Chondrocyte (in vitro differentiated cells): ENCODE results near the gene TRAF3IP3. TPM values are rescaled to one million over a fixed set of nuclear protein-coding genes. Genes with fewer than 3 reads are reported as not detected.

ENCODE experiments used
- DNase-seq: peaks from one replicate; pipeline ENCODE4 v3.0.0; 2021; ENCODE audit warnings: mixed read lengths, low spot score
- H3K27ac Mint-ChIP-seq: one replicate; pipeline ENCODE4 v1.8.0; 2021; ENCODE audit warnings: mild to moderate bottlenecking, moderate library complexity, mixed read lengths; ENCODE audit not compliant: unreplicated experiment
- H3K27me3 Mint-ChIP-seq: 2 replicates; pipeline ENCODE4 v1.8.0; 2021; ENCODE audit warnings: low read depth, mixed read lengths
- H3K36me3 Mint-ChIP-seq: 2 replicates; pipeline ENCODE4 v1.8.0; 2021; ENCODE audit warnings: low read depth, mixed read lengths
- H3K4me1 Mint-ChIP-seq: 2 replicates; pipeline ENCODE4 v1.8.0; 2021; ENCODE audit warnings: low read depth, mild to moderate bottlenecking, mixed read lengths
- H3K4me3 Mint-ChIP-seq: one replicate; pipeline ENCODE4 v1.8.0; 2021; ENCODE audit warnings: mild to moderate bottlenecking, moderate library complexity, mixed read lengths; ENCODE audit not compliant: unreplicated experiment
- H3K9me3 Mint-ChIP-seq: 2 replicates; pipeline ENCODE4 v1.8.0; 2021; ENCODE audit warnings: low read depth, mixed read lengths
- total RNA-seq: library from RNA; stranded (reverse); gene quantifications from 3 replicates; pipeline ENCODE4 v1.2.1, GENCODE V29; 2021
- TF ChIP-seq, protein P1 (sequence below): fragments of 200-600 bp; sonication (generic); IDR thresholded peaks from 2 replicates; pipeline ENCODE4 v1.5.0; 2021; ENCODE audit warnings: antibody characterized with exemption, mild to moderate bottlenecking, moderate library complexity

Gene TRAF3IP3
- total RNA-seq, 1 donor from 2014 or later, result not detected

DNA sequence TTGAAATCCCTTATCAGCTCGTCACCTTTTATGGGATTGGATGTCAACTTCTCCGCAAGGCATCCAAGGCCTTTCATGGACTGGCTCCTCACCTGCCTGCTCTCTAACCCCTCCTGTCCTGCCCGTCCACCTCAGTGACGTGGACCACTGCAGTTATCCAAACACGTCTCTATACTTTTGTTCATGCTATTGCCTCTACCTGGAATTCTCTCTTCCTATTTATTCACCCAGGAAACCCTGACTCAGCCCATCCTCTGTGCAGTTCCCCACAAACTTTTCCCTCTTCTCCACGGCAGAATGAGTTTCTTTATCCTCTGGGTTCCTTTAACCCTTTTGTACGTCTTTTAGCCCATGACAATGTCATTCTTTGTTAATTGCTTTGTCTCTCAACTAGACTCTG lies 66.9 kb downstream of the TRAF3IP3 start:
- DNase-seq, result no peak
- no peaks in the 10 kb centered on the region for H3K36me3 Mint-ChIP-seq
- peaks cover 18% of the 10 kb centered on the region for H3K27me3 Mint-ChIP-seq
- no peak overlapping the region for H3K27ac Mint-ChIP-seq
- no peak overlapping the region for H3K4me3 Mint-ChIP-seq
- peaks cover 14% of the 10 kb centered on the region for H3K4me1 Mint-ChIP-seq
- TF ChIP-seq, protein P1, sequence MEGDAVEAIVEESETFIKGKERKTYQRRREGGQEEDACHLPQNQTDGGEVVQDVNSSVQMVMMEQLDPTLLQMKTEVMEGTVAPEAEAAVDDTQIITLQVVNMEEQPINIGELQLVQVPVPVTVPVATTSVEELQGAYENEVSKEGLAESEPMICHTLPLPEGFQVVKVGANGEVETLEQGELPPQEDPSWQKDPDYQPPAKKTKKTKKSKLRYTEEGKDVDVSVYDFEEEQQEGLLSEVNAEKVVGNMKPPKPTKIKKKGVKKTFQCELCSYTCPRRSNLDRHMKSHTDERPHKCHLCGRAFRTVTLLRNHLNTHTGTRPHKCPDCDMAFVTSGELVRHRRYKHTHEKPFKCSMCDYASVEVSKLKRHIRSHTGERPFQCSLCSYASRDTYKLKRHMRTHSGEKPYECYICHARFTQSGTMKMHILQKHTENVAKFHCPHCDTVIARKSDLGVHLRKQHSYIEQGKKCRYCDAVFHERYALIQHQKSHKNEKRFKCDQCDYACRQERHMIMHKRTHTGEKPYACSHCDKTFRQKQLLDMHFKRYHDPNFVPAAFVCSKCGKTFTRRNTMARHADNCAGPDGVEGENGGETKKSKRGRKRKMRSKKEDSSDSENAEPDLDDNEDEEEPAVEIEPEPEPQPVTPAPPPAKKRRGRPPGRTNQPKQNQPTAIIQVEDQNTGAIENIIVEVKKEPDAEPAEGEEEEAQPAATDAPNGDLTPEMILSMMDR, result no peak
- no peaks in the 10 kb centered on the region for H3K9me3 Mint-ChIP-seq

DNA sequence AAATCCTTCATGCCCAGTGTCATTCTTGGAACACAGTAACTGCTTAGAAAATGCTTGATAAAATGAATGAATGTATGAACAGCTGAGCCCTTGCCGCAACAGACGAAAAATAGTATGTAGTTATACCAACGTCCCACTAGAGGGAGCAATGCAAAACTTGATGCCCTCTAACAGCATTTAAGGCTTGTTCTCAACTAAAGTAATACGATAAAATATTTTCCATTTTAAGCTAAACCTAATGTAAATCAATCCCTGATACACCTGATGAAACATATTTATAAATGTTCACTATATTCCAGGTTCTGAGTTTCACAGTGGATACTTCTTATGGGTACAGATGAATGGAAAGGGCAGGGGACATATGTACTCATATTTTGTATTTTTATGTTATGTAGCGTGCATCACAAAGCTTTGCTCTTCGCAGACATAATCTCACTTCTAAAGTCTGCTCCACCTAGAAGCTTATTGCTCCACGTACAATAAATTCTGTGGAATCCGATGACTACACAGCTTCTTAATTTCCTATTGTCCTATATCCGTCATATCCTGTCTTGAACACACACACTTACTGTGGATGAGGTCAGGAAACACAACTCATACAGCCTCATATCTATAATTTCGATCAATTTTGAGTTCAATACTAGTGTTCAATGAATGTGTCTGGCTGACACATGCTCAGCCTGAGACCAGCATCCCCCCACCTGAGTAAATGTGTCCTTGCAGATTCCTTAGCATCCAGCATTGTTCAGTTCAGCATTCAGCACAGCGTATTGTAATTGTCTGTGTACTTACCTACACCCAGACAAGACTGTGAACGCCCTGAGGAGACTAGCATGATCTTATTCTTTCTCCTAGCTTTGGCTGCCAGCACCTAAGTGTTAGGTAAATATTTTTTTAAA lies 67.5 kb downstream of the TRAF3IP3 start:
- no peaks in the 10 kb centered on the region for H3K36me3 Mint-ChIP-seq
- H3K27me3 Mint-ChIP-seq, result peaks cover 16% of the 10 kb centered on the region
- no peak for DNase-seq
- TF ChIP-seq, protein P1, result peak; percentile 93
- H3K4me3 Mint-ChIP-seq, result no peak overlapping the region
- H3K4me1 Mint-ChIP-seq, result peaks cover 19% of the 10 kb centered on the region
- H3K27ac Mint-ChIP-seq, result no peak overlapping the region
- no peaks in the 10 kb centered on the region for H3K9me3 Mint-ChIP-seq

DNA sequence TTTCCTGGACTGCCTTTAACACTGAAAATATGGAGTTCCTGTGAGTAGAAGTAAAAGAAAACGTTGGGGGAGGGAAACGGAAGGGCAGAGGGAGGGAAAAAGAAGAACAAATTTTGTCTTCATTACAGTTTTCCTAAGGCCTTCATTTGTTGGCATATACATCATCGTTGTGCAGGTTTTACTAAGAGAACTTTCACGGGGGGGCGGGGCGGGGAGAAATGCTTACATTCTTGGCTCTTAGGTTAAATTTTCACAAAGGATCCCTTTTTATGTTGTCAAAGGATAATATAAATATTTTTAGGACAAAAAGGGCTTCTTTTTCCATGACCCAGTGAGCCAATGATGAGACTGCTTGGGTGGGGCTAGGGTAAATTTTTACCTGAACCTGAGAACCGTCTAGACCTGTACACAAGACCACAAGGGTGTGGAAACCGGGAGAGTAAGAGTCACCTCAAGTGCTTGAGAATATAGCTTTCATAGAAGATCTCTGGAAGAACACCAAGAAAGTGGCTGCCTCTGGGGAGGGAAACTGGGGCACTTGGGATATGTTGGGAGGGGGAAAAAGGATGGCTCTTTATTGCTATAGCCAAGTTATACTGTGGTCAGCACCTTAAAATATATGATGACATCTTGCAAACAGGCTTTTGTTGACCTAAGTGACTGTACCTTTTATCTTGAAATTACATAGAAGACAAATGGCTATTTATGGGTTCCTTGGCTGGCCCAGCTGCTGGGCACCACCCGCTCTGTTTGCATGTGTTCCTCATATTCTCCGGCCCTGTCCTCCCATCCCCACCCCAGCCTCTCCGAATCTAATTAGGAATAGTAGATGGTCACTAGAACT lies 70.0 kb downstream of the TRAF3IP3 start:
- Mint-ChIP-seq H3K36me3 (no peaks in the 10 kb centered on the region), H3K27ac (no peak overlapping the region), H3K27me3 (peaks cover 2% of the 10 kb centered on the region), H3K9me3 (no peaks in the 10 kb centered on the region), H3K4me3 (no peak overlapping the region), H3K4me1 (peaks cover 35% of the 10 kb centered on the region)
- TF ChIP-seq, protein P1, result no peak
- DNase-seq, result no peak

DNA sequence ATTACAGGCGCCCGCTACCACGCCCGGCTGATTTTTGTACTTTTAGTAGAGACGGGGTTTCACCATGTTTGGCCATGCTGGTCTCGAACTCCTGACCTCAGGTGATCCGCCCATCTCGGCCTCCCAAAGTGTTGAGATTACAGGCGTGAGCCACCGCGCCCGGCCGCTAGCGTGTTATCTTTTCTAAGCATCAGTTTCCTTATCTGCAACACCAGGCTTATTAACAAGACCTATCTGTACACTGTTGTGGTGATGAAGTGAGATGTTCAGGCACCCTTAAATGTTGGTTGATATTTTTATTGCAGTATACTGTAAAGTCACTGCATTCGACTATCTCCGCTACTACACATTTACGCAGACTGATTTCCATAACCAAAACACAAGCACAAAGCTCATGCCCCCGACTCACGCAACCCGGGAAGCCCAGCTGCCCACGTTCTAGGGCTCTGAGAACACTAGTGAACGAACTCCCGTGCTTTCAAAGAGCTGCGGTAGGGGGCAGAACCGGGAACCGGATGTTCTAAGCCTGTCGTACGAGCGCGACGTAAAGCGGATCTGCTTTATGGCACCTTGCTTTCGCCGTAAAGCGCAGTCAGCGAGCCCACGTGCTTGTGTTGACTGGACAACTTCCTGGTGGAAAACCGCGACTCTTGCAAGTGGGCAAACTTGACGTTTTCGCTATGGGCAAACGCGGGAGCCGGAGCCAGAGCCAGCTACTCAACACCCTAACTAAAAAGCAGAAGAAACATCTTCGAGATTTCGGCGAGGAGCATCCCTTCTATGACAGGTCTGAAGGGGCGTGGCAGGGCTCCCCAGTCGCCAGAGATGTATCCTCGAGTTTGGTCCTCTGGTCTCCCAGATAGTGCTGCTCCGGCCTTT lies 71.8 kb downstream of the TRAF3IP3 start, which contains the start of gene UTP25:
TSS of gene UTP25 (plus strand) at position 589 of the 879 bp plus-strand sequence. CDS start at position 681, 92 bp downstream.
- peak; percentile 93 for DNase-seq
- H3K9me3 Mint-ChIP-seq, result no peaks in the 10 kb centered on the region
- TF ChIP-seq, protein P1, result peak; percentile 86
- peaks cover 4% of the 10 kb centered on the region for H3K36me3 Mint-ChIP-seq
- H3K4me3 Mint-ChIP-seq, result peak within 1 kb of the TSS; percentile 90
- no peaks in the 10 kb centered on the region for H3K27me3 Mint-ChIP-seq
- peaks cover 39% of the 10 kb centered on the region for H3K4me1 Mint-ChIP-seq
- peak within 1 kb of the TSS; percentile 88 for H3K27ac Mint-ChIP-seq
